NCI-H526 (cell line): ENCODE data around the gene SORCS3.

Experiments
- DNase-seq, 2 experiments: peaks; one replicate each; lab custom pipeline; 2025; lab: John Stamatoyannopoulos, UW

Gene SORCS3

DNA sequence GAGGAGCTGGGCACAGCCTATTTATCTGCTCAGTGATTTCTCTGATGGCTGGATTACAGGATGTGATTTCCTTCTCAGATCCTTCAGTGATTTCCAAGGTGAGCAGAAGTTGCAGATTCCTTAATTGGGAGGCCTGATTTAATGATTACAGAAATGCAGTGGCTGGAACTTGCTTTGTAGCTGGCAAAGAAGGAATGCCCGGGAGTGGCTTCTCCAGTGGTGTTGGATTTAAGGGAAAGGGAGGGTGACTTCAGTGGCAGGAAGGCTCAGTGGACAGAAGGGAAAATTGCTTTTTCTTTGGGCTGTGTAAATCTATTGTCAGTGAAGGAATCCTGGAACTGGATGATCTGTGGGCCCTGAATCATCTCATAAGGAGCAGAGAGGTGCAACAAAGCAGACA lies 5.1 kb downstream of the SORCS3 start:
- DNase-seq, result no peak

DNA sequence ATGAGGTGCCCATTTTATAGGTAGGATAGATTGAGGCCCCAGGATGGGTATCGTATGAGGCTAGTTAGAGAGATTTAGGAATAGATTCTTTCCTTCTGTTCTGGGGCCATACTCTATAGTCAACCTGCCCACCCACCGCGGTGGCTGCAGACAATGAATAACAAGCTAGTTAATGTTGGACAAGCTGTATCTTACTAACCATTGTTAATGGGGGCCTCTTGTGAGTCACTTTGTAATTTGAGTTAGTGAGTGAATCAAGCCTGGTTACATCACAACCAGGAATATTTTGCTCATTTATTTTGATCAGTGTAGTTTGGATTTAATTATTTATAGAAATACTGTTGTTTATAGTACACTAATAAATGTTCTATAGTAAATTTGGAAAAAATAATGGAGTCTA lies 7.3 kb downstream of the SORCS3 start:
- no peak for DNase-seq

DNA sequence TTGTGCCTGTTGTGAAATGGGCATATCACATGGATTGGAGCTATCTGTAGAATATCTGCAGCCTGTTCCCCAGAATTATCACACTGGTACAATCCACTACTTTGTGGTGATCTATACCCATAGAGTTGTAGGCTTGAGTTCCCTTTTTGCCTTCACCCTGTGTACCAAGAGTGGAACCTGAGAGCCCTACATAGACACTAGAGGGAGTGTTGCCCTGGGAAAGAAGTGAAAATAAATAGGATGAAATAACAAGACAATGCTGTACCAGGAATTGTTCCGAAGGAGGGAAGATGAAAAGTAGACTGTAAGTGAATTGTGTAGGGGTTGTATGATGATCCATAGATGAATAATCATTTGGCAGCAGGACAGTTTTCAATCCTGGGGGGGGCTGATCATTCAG lies 9.0 kb downstream of the SORCS3 start:
- DNase-seq, result no peak

DNA sequence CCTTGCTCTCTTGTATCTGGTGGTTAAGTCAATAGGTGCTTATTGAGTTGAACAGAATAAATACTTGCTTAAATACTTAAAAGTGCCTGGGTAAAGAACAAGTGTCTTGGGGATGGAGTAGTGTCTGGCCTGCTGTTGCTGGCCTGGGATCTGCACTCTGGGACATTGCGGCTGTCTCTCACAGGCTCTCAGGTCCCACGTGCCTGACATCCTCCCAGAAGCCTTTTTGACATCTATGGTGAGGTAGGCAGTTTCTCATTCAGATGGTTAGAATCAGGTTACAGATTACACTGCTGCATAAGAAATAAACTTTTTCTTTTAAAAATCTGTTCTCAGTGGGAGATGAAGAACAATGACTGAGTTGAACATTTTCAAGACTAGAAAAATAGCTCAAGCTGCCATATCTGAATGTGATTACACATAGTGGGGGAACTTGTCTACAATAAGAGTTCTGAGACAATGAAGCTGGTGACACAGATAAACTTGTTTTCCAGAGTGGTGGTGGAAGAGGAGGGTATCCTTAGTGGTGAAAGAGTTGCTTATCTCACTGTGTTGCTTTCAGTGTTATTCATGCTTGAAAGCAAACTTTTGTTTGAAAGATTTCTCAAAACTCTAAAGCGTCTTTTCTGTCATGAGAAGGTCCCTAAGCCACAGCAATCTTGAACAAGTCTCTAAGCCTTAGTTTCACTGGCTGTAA lies 9.7 kb downstream of the SORCS3 start:
- no peak for DNase-seq

DNA sequence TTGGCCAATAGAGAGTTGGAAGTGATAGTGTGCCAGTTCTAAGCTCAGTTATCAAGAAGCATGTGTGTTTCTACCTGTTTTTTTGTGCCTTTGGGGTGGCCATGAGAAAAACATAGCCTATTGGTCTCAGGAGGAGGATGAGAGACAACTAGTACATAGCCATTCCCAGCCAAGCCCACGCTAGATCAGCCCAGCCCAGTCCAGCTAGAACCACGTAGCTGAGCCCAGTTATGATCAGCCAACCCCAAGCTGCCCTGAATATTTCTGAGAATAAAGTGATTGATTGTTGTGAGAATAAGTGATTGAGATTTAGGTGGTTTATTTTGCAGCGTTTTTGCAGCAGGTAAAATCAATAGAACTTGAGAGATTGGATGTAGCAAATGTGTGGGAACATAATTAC lies 15.9 kb downstream of the SORCS3 start:
- DNase-seq, result no peak

DNA sequence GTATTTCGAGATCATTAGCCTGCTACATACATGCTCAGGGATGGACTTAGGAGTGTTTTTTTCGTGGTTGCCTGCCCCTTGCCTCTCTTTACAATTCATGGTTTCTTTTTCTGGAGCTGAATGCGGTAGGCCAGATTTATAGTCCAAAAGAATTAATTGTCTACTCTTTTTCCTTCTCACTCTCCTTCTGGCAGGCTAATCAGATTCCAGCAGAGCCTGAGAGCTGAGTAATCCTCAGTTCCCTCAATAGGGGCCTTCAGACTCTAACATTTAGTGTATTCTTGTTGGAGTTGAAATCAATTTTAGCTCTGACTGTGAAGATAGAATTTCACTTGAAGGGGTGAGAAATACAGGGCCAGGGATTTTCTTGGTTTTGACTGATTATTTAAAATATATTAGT lies 16.4 kb downstream of the SORCS3 start:
- DNase-seq, result no peak

DNA sequence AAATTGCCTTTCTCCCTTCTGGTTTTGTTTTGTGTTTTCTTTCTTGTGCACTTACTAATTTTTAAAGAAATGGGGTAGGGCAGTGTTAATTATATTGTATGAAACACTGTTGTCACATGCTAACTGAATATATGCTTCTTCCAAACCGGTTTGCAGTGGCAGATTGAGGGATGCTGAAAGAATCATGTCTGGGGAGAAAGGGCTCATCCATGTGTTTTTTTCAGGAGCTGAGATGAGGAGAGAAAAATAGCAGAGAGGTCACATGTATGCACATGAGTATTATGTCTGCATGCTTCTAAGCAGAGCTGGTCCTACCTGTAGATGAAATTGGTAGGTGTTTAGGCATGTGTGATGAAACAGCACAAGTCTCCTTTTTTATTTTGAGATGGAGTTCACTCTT lies 17.0 kb downstream of the SORCS3 start:
- no peak for DNase-seq

DNA sequence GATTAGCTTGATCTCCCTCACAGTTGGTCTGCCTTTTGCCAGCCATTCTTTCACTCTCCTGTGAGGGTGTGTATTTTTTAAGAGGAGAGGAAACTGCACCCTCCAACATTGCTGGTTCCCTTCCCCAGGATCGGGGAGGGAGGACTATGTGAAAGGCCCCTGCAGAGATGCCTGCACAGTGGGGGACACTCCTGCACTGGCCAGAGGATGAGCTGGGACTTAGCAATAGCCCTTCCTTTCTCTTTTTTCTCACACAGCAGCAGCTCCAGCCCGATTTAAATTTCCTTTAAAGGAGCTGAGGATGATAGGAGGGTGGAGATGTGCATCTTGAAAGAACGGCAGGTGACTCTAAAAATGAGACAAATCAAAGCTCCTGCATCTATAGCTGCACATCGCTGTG lies 18.7 kb downstream of the SORCS3 start:
- DNase-seq, result no peak

DNA sequence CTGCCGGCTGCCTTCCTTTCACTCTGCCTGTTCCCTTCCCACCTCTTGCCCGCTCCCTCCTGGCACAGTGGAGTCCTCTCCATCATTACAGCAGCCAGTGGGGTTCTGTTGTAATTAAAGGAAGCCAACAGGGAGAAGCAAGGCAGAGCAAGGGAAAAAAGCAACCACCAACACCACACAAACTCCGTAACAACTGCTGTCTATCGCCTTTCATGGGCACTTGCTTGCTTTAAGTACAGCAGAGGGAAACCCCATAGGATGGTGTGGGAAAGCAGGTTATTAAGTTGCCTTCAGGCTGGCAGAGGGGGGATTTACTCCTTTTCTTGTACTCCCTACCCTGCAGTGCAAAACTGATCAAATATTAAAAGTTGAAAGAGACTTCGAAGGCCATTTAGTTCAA lies 22.0 kb downstream of the SORCS3 start:
- DNase-seq, result no peak

DNA sequence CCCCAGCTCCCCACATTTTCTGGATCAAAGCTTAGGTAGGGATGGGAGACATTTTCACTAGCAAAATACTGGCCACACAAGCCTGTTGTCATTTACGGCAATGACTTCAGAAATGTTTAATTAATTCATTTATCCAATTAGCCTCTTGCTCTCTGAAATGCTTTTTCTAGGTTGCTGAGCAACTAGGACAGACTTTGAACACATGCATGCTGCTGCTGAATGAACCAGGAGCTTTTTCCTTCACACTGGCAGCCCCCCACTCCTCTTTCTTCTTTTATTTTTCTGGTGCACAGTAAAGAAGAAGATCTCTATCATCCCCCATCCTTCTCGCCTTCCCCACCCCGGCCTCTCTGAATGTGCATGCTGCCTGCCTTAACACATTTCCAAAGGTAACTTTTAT lies 22.5 kb downstream of the SORCS3 start:
- no peak for DNase-seq

DNA sequence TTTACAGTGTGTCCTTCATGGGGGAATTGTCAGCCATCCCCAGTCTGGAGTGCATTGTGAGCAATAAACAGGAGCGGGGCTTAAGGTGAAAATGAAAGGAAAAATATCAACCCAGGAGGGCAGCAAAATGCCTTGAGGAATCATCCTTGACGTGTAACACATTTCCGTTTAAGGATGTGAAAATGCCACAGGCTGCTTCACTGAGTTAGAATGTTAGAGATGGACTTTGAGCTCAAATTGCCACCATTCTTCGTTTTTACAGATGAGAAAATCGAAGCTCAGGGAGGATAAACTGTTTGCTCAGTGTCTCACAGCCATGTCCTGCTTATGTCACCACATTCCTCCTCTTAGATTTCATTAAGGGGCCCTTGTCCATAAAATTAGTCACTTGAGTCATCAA lies 23.1 kb downstream of the SORCS3 start:
- DNase-seq, result no peak

DNA sequence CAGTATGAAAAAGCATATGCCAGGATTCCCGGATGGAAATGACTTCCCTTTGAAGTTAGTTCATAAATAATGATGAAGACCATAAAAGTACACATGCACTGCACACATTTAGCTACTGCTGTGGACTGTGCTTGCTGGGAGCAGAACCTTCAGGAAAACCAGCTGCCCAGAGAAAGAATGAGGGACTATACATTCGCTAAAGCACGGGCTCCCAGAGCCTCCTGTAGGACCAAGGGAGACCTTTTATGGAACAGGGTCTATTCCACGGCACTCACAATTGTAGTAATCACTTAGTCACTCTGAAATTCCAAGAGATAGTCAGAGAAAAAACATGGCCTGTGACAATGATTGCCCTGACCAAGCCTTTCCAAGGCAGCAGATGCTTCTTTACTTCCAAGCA lies 24.1 kb downstream of the SORCS3 start:
- DNase-seq, result no peak

DNA sequence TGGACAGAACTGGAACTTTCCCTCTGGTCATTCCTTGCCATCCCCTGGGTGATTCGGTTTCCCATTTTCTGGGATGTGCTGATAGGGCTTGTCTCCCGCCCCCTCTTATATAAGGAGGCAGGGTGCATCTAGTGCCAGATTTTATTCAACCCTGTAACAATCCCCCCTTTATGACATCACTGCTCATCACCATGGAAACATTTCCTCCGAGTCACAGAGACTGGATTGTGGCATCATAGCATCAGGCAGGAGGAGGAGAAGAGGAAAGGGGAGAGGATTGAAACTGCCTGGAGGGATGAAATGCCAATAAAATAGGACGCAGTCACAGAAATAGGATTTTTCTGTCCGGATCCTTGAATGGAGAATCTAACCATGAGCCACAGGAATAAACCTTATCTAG lies 25.0 kb downstream of the SORCS3 start:
- DNase-seq, result no peak

DNA sequence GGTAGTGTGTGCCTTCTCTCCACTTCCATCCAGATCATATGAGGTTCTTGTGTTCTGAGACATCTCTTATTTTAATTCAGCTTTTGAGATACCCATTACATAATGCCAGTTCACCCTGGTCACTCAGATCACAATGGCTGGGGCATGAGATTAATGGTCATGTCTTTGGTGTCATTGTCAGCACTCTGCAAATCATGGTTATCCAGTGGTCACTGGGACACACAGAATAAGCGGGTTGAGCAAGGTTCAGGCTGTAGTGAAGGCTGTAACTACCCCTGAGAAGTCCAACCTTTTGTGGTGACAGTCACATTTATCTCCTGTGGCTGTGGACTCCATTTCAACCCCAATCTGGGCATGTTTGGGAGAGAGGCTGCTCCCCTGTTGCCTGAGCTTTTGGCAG lies 35.8 kb downstream of the SORCS3 start:
- DNase-seq, result no peak

DNA sequence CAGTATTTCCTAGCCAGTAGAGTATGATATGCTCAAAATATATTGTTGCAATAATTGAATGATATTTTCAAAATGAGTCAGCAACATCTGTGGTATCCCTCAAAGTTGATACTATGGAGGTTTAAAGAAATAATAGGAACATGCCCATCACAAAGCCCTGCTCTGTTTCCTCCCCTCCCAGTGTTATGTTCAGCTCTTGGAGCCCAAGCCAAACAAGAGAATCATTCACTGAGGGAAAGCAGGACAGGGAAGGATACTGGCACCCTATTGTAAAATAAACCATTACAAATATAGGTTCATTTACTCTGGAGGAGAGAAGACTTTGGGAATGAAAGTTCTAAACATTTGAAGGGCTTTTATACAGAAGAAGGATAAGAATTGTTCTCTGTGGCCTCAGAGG lies 37.6 kb downstream of the SORCS3 start:
- no peak for DNase-seq

DNA sequence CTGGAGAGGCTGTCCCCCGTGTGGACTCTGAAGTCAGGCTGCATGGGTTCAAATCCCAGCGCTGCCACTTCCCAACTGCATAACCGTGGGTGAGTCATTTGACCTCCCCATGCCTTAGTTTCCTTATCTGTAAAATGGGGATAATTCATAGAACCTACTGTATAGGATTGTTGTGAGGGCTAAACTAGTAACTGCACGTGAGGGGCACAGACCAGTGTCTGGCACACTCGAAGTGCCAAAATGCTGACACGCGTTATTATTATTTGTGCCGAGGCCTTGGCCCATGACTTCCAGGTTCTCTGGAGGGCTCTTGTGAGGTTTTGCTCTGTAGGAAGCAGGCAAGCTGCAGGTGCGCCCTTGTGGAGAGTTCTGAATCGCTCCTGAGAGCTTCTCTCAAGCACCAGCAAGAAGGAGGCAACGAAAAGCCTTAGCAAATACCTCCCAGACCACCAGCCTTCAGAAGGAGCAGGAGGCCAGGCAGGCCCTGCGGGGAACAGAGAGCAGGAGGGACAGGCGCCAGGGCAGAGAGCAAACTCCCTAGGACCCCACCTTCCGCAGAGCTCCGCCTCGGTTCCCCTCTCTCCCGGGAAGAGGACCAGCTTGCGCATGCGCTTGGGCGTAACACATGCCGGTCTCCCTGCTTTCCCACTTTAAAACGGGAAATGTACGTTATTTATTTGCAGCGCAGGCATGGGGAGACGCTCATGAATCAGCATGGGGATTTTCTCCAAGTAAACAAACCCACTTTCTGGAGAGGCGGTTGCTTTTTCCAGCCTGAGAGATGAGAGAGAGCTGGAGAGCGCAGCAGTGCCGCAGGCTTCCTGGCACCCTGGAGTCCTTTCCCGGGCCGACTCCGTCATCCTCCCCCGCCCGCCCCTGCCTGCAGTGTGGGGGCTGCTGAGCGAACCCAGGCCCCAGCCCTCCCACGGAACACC lies 39.6 kb downstream of the SORCS3 start:
- DNase-seq, result no peak

DNA sequence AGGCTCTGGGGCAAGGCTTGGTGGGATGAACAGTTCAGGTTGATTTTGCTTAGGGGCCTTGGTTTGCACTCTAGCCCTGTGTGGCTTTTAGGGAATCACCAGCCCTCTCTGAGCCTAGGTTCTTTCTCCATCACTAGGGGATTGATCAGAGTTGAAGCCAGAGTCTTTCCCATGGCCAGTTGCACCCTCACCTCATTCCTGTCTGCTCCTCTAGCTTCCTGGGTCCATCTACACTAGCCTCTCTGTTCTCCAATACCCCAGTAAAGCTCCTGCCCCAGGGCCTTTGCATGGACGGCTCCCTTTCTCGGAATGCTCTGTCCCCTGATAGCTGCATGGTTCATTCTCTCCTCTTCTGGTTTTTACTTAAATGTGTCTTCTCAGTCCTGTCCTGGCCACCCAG lies 40.4 kb downstream of the SORCS3 start:
- DNase-seq, result no peak

DNA sequence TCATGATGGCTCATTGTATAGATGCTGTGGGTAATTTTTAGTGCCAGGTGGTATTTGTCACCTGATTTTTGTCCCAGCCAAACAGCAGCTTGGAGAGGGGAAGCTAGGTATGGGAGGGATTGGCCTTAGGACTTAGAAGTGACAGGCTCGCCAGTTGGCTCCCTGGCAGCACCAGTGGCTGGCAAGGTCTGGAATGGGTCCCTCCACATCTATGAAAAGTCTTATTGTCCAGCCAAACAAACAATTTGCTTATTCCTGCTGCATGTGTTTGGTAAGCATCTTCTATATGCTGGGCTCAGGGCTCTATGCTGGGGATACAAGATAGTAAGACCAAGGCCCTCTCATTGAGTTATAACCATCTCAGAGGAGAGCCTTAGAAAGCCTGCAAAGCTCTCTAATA lies 42.5 kb downstream of the SORCS3 start:
- DNase-seq, result no peak

DNA sequence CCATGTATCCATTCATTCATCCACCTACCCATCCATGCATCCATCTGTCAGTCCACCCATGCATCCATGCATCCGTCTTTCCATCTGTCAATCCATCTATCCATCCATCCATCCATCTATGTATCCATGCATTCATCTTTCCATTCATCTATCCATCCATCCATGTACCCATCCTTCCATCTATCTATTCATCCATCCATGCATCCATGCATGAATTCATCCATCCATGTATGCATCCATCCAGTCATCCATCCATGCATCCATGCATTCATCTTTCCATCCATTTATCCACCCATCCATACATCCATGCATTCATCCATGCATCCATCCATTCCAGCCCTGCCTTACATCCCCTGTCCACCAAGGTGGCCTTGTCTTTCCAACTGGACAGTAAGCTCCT lies 45.7 kb downstream of the SORCS3 start:
- no peak for DNase-seq

DNA sequence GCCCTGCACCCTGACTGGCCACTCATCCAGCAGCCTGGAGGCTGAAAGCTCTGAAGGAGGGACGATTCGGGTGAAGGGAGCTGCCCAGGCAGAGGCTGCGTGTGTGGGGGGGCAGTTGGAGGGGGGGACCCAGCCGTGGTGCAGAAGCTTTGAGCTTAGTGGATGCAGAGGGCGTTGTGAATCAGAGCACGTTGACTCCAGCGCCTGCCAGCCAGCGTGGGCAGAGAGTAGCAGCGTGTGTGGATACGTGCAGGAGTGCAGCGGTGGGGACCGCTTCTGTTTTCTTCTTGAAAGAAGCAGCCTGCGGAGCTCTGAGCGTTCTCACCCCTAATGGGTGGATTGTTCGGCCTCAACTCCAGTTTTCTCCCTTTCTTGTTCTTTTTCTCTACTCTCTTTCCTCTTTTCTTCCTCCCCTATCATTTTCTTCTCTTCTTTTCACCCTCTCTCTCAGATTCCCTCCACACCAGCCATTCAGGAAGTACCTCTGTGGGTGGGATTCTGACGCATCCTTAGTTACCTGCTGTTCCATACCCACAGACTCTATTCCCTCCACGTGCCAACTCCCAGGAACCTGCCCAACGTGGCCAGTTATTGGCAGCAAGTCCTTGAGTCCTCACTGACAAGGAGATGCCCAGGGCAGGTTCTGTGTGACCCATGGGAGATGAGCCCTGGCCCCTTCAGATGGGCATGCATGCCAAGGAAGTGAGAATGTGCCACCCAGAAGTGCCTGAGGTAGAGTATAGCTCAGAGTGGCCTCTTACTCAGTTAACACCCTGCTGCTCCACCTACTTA lies 47.4 kb downstream of the SORCS3 start:
- no peak for DNase-seq

DNA sequence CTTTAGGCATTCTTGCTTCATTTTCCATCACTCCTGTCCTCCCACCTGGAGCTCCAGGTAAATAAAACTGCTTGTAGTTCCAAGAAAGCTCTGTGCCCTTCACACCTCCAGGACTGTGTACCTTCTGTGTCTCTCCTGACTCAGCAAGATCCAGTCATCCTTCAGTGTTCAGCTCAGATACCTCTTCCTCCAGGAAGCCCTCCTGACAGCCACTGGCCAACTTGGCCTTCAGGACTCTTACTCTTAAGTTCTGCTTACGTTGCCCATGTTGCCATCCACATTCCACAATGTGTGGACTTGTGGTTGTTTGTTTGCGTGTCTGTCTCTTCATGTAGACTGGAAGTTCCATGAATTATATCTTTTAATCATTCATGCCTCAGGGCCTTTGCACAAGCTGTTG lies 48.0 kb downstream of the SORCS3 start:
- no peak for DNase-seq

DNA sequence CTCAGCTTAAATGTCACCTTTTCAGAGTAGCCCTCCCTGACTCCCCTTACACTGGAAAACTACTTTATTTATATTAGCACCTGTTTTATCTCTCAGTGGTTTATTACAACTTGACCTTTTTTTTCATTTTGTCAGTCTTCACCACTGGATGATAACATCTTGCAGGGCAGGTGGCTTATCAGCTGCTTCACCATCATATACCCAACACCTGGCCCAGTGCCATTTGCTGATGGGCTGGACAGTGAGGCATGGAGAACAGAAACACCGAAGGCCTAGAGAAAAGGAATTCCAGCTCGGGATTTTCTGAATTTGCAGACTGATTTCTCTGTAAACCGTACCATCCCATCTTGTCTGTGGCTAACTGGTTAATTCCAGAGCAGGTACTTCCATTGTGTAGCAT lies 48.5 kb downstream of the SORCS3 start:
- no peak for DNase-seq

DNA sequence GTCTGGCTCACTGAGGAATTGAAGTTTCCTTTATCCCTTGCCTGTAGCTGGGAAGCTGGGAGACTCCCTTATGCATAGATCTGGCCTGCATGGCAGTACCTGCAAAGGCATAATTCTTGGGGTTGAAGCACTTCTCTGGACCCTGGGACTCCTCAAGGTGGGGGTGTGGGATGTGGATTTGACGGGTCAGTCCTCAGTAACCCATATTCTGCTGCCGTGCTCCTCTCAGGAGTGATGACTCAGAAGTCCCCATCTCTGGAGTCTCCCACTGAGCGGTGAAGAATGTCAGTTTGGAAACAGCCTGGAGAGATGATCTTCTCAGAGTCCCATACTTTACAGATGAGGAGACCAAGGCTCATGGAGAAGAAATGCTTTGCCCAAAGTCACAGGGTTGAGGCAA lies 49.0 kb downstream of the SORCS3 start:
- no peak for DNase-seq
